HG03095 (cell line): Measurements from ENCODE around the gene CBFA2T2.

Source experiments
- ATAC-seq: cut with Tn5 transposase; IDR thresholded peaks from one replicate; pipeline ENCODE4 v1.9.1; 2021; ENCODE audit warnings: moderate library complexity; ENCODE audit not compliant: unreplicated experiment

CBFA2T2 gene

GRCh38 chr20:33647603-33648395 lies 157.9 kb downstream of the CBFA2T2 start:
- ATAC-seq = no peak

GRCh38 chr20:33648396-33649004 lies 158.6 kb downstream of the CBFA2T2 start:
- ATAC-seq = no peak

GRCh38 chr20:33649201-33649681 lies 159.3 kb downstream of the CBFA2T2 start:
- ATAC-seq = no peak

GRCh38 chr20:33650111-33650752 lies 160.3 kb downstream of the CBFA2T2 start:
- ATAC-seq = no peak

GRCh38 chr20:33650753-33651561 lies 161.1 kb downstream of the CBFA2T2 start:
- ATAC-seq = no peak

GRCh38 chr20:33651562-33652048 lies 161.7 kb downstream of the CBFA2T2 start:
- no peak for ATAC-seq

- no peak for ATAC-seq
Observed at GRCh38 chr20:33653218-33653899, 163.5 kb downstream of the CBFA2T2 start.

GRCh38 chr20:33653900-33654596 lies 164.2 kb downstream of the CBFA2T2 start:
- ATAC-seq = no peak

GRCh38 chr20:33654680-33655161 lies 164.8 kb downstream of the CBFA2T2 start:
- no peak for ATAC-seq

GRCh38 chr20:33655164-33655563 lies 165.3 kb downstream of the CBFA2T2 start:
- ATAC-seq = no peak

- no peak for ATAC-seq
Observed at GRCh38 chr20:33656010-33656782, 166.3 kb downstream of the CBFA2T2 start.

GRCh38 chr20:33656783-33657703 lies 167.1 kb downstream of the CBFA2T2 start:
- ATAC-seq = no peak

GRCh38 chr20:33657704-33658095 lies 167.8 kb downstream of the CBFA2T2 start:
- no peak for ATAC-seq

- no peak for ATAC-seq
Observed at GRCh38 chr20:33658510-33658909, 168.6 kb downstream of the CBFA2T2 start.

- no peak for ATAC-seq
Observed at GRCh38 chr20:33658929-33659328, 169.0 kb downstream of the CBFA2T2 start.

- ATAC-seq = no peak
Observed at GRCh38 chr20:33659341-33660034, 169.6 kb downstream of the CBFA2T2 start.

GRCh38 chr20:33660035-33660684 lies 170.3 kb downstream of the CBFA2T2 start:
- ATAC-seq = no peak
